GM23338 (cell line): ENCODE data around the gene PDGFRB. TPM values are rescaled to one million over a fixed set of nuclear protein-coding genes. Genes with fewer than 3 reads are reported as not detected.

Experiments used
- ATAC-seq: fragments of 200-7000 bp; cut with Tn5 transposase; 3 replicates; pipeline ENCODE4 v1.9.1; 2020
- DNase-seq: peaks from one replicate; pipeline ENCODE4 v3.0.0-alpha.2; 2015; ENCODE audit warnings: low spot score
- H2AFZ ChIP-seq: fragments of 200-600 bp; sonication (generic); 2 replicates; pipeline ENCODE4 v1.8.0; 2016; ENCODE audit warnings: antibody characterized with exemption, mild to moderate bottlenecking, moderate library complexity
- H3F3A ChIP-seq: fragments of 200-600 bp; sonication (generic); replicated peaks from 2 replicates; pipeline ENCODE4 v1.8.0; 2017; ENCODE audit warnings: antibody characterized with exemption, mixed run types, low read depth
- H3K27ac ChIP-seq: fragments of 200-600 bp; sonication (generic); 2 replicates; pipeline ENCODE4 v1.6.1; 2016; ENCODE audit warnings: low read depth
- H3K27me3 ChIP-seq: fragments of 200-600 bp; sonication (generic); 2 replicates; pipeline ENCODE4 v1.8.0; 2016; ENCODE audit warnings: mild to moderate bottlenecking, mixed run types, moderate library complexity; ENCODE audit not compliant: insufficient read depth
- H3K36me3 ChIP-seq: fragments of 200-600 bp; sonication (generic); 2 replicates; pipeline ENCODE4 v1.8.0; 2016; ENCODE audit warnings: mild to moderate bottlenecking; ENCODE audit not compliant: insufficient read depth
- H3K4me1 ChIP-seq: fragments of 200-600 bp; sonication (generic); 2 replicates; pipeline ENCODE4 v1.8.0; 2016; ENCODE audit warnings: mild to moderate bottlenecking, moderate library complexity; ENCODE audit not compliant: insufficient read depth
- H3K4me2 ChIP-seq: fragments of 200-600 bp; sonication (generic); 2 replicates; pipeline ENCODE4 v1.7.1; 2017; ENCODE audit warnings: mixed run types
- H3K4me3 ChIP-seq: fragments of 200-600 bp; sonication (generic); 2 replicates; pipeline ENCODE4 v1.6.1; 2016; ENCODE audit warnings: mixed run types
- H3K79me2 ChIP-seq: fragments of 200-600 bp; sonication (generic); replicated peaks from 2 replicates; pipeline ENCODE4 v1.8.0; 2017; ENCODE audit warnings: mild to moderate bottlenecking; ENCODE audit not compliant: insufficient read depth
- H3K9me2 ChIP-seq: fragments of 200-600 bp; sonication (generic); 2 replicates; pipeline ENCODE4 v1.8.0; 2017; ENCODE audit not compliant: insufficient read depth
- H4K20me1 ChIP-seq: fragments of 200-600 bp; sonication (generic); replicated peaks from 2 replicates; pipeline ENCODE4 v1.8.0; 2017; ENCODE audit warnings: mild to moderate bottlenecking; ENCODE audit not compliant: insufficient read depth
- H3K27ac Mint-ChIP-seq: 2 replicates; pipeline ENCODE4 v1.8.0; 2020; ENCODE audit warnings: inconsistent platforms, mild to moderate bottlenecking, moderate library complexity, mixed read lengths
- H3K27me3 Mint-ChIP-seq: 3 replicates; pipeline ENCODE4 v1.8.0; 2022; ENCODE audit warnings: low read depth, mild to moderate bottlenecking, moderate library complexity, mixed read lengths, inconsistent platforms; ENCODE audit not compliant: insufficient read depth, poor library complexity
- H3K36me3 Mint-ChIP-seq: 3 replicates; pipeline ENCODE4 v1.8.0; 2021; ENCODE audit warnings: low read depth, mild to moderate bottlenecking, inconsistent platforms, moderate library complexity, mixed read lengths
- H3K4me1 Mint-ChIP-seq: 3 replicates; pipeline ENCODE4 v1.8.0; 2020; ENCODE audit warnings: mild to moderate bottlenecking, inconsistent platforms, mixed read lengths
- H3K4me3 Mint-ChIP-seq: 3 replicates; pipeline ENCODE4 v1.8.0; 2021; ENCODE audit warnings: moderate library complexity, mild to moderate bottlenecking, inconsistent platforms, mixed read lengths
- H3K9me3 Mint-ChIP-seq: 3 replicates; pipeline ENCODE4 v1.8.0; 2020; ENCODE audit warnings: moderate library complexity, mild to moderate bottlenecking, inconsistent platforms, mixed read lengths
- CREB1 ChIP-seq: fragments of 250-450 bp; sonication (Bioruptor Pico); IDR thresholded peaks from 2 replicates; pipeline ENCODE4 v1.5.0; 2020; ENCODE audit warnings: low read depth, mild to moderate bottlenecking, moderate library complexity
- EZH2 ChIP-seq: fragments of 200-600 bp; sonication (generic); IDR thresholded peaks from one replicate; pipeline ENCODE4 v1.8.0; 2017; ENCODE audit warnings: antibody characterized with exemption, mild to moderate bottlenecking, low read depth; ENCODE audit not compliant: unreplicated experiment
- EZH2phosphoT487 ChIP-seq: fragments of 200-600 bp; sonication (generic); IDR thresholded peaks from one replicate; pipeline ENCODE4 v1.8.1; 2018; ENCODE audit warnings: antibody characterized with exemption; ENCODE audit not compliant: unreplicated experiment
- JUNB ChIP-seq: IDR thresholded peaks from one replicate; pipeline ENCODE4 v1.6.1; 2016; ENCODE audit warnings: antibody characterized with exemption; ENCODE audit not compliant: unreplicated experiment
- NANOG ChIP-seq: IDR thresholded peaks from 2 replicates; pipeline ENCODE4 v1.6.1; 2016; ENCODE audit warnings: antibody characterized with exemption, borderline replicate concordance
- POLR2AphosphoS5 ChIP-seq: IDR thresholded peaks from 2 replicates; pipeline ENCODE4 v1.6.1; 2016; ENCODE audit warnings: antibody characterized with exemption, low read depth
- STAT1 ChIP-seq: IDR thresholded peaks from one replicate; pipeline ENCODE4 v1.6.1; 2016; ENCODE audit warnings: antibody characterized with exemption; ENCODE audit not compliant: unreplicated experiment
- ZNF114 ChIP-seq: fragments of 250-450 bp; sonication (Bioruptor Pico); IDR thresholded peaks from 2 replicates; pipeline ENCODE4 v1.5.0; 2020; ENCODE audit warnings: mild to moderate bottlenecking, moderate library complexity
- ZNF331 ChIP-seq: fragments of 250-450 bp; sonication (Bioruptor Pico); IDR thresholded peaks from 2 replicates; pipeline ENCODE4 v1.5.0; 2020; ENCODE audit warnings: low read depth, mild to moderate bottlenecking, moderate library complexity
- polyA plus RNA-seq: library from polyadenylated mRNA; unstranded; fragments of >200 nt; fragmentation: Nextera tagmentation; extraction: Ambion mirVana; gene quantifications from 2 replicates; pipeline ENCODE4 v1.2.1, GENCODE V29; 2016
- total RNA-seq: library from RNA; depleted of rRNA; stranded (reverse); fragments of >200 nt; shearing (Covaris generic); gene quantifications from 2 replicates; pipeline ENCODE4 v1.2.3, GENCODE V29; 2014
- TF ChIP-seq, protein P1 (sequence below): IDR thresholded peaks from one replicate; pipeline ENCODE4 v1.6.1; 2018; ENCODE audit warnings: antibody characterized with exemption; ENCODE audit not compliant: unreplicated experiment
- TF ChIP-seq, protein P2 (sequence below), 2 experiments: fragments of 200-600 bp in 1 of 2; sonication (generic) in 1 of 2; conservative IDR thresholded peaks; 2 replicates each; pipeline versions ENCODE4 v1.5.1 to v1.6.1; 2016 to 2017; ENCODE audit warnings: antibody characterized with exemption in 2 of 2, low read depth in 2 of 2, mild to moderate bottlenecking in 2 of 2, moderate library complexity in 1 of 2
- TF ChIP-seq, protein P3 (sequence below): IDR thresholded peaks from 2 replicates; pipeline ENCODE4 v1.6.1; 2016; ENCODE audit warnings: antibody characterized with exemption
- TF ChIP-seq, protein P4 (sequence below): fragments of 250-450 bp; sonication (Bioruptor Pico); IDR thresholded peaks from 2 replicates; pipeline ENCODE4 v1.5.0; 2020; ENCODE audit warnings: mild to moderate bottlenecking, moderate library complexity

Gene PDGFRB
- total and polyA plus RNA-seq, 2 experiments from 2014 or later, result 4.5 to 11.3 TPM

DNA sequence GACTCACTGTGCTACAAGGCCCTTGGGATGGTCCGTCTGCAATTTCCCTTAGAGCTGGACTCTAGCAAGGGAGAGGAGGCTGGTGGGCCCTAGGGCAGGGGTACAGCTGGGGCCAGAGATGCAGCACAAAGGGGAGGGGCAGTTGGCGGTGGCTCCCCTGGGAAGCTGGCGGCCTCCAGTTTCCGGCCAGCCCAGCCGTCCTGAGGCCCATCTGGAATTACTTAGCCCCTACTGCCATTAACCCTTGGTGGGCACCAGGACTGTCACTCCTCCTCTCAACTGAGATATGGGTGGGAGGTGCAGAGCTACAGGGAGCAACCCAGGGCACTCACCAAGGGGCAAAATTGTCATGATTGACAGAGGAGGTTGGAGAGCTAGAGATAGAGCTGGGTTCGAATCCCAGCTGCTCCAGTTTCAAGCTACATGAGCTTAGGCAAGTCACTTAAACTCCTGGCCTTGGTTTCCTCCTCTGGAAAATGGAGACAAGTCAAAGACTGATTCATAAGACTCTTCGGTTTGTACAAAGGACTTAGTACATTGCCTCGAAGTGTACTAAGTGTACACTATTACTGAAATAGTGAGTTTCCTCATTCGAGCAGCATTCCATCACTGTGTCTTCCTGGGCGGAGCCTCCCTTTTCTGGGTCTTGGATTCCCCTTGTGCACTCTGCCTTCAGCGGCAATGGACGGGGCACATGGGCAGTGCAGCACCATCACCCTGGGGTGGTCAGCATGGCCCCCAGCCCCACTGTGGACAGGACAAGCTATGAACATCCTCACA is 2.7 kb upstream of the PDGFRB start:
- H3K4me2 ChIP-seq, result no peak overlapping the region
- no peaks in the 10 kb centered on the region for H3K9me2 ChIP-seq
- no peaks in the 10 kb centered on the region for H4K20me1 ChIP-seq
- no peak overlapping the region for H3K27ac ChIP-seq
- no peaks in the 10 kb centered on the region for H3K36me3 ChIP-seq
- no peak overlapping the region for H3K4me3 ChIP-seq
- peaks cover 34% of the 10 kb centered on the region for H3K4me1 Mint-ChIP-seq
- no peak overlapping the region for H3K27ac Mint-ChIP-seq
- peaks cover 21% of the 10 kb centered on the region for H3K27me3 Mint-ChIP-seq
- TF ChIP-seq, protein P1, sequence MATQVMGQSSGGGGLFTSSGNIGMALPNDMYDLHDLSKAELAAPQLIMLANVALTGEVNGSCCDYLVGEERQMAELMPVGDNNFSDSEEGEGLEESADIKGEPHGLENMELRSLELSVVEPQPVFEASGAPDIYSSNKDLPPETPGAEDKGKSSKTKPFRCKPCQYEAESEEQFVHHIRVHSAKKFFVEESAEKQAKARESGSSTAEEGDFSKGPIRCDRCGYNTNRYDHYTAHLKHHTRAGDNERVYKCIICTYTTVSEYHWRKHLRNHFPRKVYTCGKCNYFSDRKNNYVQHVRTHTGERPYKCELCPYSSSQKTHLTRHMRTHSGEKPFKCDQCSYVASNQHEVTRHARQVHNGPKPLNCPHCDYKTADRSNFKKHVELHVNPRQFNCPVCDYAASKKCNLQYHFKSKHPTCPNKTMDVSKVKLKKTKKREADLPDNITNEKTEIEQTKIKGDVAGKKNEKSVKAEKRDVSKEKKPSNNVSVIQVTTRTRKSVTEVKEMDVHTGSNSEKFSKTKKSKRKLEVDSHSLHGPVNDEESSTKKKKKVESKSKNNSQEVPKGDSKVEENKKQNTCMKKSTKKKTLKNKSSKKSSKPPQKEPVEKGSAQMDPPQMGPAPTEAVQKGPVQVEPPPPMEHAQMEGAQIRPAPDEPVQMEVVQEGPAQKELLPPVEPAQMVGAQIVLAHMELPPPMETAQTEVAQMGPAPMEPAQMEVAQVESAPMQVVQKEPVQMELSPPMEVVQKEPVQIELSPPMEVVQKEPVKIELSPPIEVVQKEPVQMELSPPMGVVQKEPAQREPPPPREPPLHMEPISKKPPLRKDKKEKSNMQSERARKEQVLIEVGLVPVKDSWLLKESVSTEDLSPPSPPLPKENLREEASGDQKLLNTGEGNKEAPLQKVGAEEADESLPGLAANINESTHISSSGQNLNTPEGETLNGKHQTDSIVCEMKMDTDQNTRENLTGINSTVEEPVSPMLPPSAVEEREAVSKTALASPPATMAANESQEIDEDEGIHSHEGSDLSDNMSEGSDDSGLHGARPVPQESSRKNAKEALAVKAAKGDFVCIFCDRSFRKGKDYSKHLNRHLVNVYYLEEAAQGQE, result no peak
- TF ChIP-seq POLR2AphosphoS5 (no peak), EZH2 (no peak), ZNF331 (no peak), STAT1 (no peak), JUNB (no peak), EZH2phosphoT487 (no peak), CREB1 (no peak), NANOG (no peak), ZNF114 (CRISPR knock-in tag) (no peak)
- TF ChIP-seq, protein P2, sequence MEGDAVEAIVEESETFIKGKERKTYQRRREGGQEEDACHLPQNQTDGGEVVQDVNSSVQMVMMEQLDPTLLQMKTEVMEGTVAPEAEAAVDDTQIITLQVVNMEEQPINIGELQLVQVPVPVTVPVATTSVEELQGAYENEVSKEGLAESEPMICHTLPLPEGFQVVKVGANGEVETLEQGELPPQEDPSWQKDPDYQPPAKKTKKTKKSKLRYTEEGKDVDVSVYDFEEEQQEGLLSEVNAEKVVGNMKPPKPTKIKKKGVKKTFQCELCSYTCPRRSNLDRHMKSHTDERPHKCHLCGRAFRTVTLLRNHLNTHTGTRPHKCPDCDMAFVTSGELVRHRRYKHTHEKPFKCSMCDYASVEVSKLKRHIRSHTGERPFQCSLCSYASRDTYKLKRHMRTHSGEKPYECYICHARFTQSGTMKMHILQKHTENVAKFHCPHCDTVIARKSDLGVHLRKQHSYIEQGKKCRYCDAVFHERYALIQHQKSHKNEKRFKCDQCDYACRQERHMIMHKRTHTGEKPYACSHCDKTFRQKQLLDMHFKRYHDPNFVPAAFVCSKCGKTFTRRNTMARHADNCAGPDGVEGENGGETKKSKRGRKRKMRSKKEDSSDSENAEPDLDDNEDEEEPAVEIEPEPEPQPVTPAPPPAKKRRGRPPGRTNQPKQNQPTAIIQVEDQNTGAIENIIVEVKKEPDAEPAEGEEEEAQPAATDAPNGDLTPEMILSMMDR (conservative IDR thresholded peaks at IDR 0.05; ENCODE audit: low read depth in 2 of 2), result no peak
- TF ChIP-seq, protein P3, sequence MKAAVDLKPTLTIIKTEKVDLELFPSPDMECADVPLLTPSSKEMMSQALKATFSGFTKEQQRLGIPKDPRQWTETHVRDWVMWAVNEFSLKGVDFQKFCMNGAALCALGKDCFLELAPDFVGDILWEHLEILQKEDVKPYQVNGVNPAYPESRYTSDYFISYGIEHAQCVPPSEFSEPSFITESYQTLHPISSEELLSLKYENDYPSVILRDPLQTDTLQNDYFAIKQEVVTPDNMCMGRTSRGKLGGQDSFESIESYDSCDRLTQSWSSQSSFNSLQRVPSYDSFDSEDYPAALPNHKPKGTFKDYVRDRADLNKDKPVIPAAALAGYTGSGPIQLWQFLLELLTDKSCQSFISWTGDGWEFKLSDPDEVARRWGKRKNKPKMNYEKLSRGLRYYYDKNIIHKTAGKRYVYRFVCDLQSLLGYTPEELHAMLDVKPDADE, result no peak
- TF ChIP-seq, protein P4, sequence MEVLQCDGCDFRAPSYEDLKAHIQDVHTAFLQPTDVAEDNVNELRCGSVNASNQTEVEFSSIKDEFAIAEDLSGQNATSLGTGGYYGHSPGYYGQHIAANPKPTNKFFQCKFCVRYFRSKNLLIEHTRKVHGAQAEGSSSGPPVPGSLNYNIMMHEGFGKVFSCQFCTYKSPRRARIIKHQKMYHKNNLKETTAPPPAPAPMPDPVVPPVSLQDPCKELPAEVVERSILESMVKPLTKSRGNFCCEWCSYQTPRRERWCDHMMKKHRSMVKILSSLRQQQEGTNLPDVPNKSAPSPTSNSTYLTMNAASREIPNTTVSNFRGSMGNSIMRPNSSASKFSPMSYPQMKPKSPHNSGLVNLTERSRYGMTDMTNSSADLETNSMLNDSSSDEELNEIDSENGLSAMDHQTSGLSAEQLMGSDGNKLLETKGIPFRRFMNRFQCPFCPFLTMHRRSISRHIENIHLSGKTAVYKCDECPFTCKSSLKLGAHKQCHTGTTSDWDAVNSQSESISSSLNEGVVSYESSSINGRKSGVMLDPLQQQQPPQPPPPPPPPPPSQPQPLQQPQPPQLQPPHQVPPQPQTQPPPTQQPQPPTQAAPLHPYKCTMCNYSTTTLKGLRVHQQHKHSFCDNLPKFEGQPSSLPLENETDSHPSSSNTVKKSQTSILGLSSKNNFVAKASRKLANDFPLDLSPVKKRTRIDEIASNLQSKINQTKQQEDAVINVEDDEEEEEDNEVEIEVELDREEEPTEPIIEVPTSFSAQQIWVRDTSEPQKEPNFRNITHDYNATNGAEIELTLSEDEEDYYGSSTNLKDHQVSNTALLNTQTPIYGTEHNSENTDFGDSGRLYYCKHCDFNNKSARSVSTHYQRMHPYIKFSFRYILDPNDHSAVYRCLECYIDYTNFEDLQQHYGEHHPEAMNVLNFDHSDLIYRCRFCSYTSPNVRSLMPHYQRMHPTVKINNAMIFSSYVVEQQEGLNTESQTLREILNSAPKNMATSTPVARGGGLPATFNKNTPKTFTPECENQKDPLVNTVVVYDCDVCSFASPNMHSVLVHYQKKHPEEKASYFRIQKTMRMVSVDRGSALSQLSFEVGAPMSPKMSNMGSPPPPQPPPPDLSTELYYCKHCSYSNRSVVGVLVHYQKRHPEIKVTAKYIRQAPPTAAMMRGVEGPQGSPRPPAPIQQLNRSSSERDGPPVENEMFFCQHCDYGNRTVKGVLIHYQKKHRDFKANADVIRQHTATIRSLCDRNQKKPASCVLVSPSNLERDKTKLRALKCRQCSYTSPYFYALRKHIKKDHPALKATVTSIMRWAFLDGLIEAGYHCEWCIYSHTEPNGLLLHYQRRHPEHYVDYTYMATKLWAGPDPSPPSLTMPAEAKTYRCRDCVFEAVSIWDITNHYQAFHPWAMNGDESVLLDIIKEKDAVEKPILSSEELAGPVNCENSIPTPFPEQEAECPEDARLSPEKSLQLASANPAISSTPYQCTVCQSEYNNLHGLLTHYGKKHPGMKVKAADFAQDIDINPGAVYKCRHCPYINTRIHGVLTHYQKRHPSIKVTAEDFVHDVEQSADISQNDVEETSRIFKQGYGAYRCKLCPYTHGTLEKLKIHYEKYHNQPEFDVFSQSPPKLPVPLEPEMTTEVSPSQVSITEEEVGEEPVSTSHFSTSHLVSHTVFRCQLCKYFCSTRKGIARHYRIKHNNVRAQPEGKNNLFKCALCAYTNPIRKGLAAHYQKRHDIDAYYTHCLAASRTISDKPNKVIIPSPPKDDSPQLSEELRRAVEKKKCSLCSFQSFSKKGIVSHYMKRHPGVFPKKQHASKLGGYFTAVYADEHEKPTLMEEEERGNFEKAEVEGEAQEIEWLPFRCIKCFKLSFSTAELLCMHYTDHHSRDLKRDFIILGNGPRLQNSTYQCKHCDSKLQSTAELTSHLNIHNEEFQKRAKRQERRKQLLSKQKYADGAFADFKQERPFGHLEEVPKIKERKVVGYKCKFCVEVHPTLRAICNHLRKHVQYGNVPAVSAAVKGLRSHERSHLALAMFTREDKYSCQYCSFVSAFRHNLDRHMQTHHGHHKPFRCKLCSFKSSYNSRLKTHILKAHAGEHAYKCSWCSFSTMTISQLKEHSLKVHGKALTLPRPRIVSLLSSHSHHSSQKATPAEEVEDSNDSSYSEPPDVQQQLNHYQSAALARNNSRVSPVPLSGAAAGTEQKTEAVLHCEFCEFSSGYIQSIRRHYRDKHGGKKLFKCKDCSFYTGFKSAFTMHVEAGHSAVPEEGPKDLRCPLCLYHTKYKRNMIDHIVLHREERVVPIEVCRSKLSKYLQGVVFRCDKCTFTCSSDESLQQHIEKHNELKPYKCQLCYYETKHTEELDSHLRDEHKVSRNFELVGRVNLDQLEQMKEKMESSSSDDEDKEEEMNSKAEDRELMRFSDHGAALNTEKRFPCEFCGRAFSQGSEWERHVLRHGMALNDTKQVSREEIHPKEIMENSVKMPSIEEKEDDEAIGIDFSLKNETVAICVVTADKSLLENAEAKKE (CRISPR knock-in tag), result no peak
- ATAC-seq, result no peak
- H3F3A ChIP-seq, result 0 out of 2 replicates have a peak, but pooled peaks cover 4% of the 10 kb centered on the region
- no peaks in the 10 kb centered on the region for H3K27me3 ChIP-seq
- no peak for DNase-seq
- H3K4me1 ChIP-seq, result peaks cover 25% of the 10 kb centered on the region
- H3K9me3 Mint-ChIP-seq, result no peaks in the 10 kb centered on the region
- no peak overlapping the region for H2AFZ ChIP-seq
- no peak overlapping the region for H3K4me3 Mint-ChIP-seq
- H3K79me2 ChIP-seq, result no peaks in the 10 kb centered on the region
- H3K36me3 Mint-ChIP-seq, result no peaks in the 10 kb centered on the region
